ENCODE data around the gene SGCD. TPM values are rescaled to one million over a fixed set of nuclear protein-coding genes. Genes with fewer than 3 reads are reported as not detected.

Gene SGCD
- polyA plus RNA-seq, 4 donors = 0.22 to 7.5 (median 0.62) TPM

DNA sequence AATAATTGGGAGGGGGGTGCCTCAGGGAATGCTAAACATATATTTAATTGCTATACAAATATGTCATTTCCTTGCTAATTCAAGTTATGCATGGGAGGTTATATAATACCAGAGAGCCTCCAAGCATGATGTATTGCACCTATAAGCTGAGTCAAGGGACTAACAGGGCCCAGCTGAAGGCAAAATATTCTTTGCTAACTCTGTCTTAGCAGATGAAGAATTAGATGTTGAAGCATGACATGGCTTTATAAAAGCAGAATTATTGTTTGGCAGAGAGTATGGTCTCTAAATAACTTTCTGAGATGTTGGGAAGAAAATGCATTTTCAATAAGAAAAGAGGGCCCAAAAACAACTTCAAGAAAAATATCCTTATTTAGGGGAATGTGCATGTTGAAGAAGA lies 60.4 kb downstream of the SGCD start:
- H3K27ac ChIP-seq (ENCODE audit: low read depth in 1 of 3, low read length in 2 of 3) = no peak overlapping the region
- no peaks in the 10 kb centered on the region for H3K4me1 ChIP-seq (ENCODE audit: control insufficient read depth in 3 of 3, insufficient read depth in 2 of 3, low read depth in 1 of 3, low read length in 2 of 3)
- no peak for FAIRE-seq
- no peaks in the 10 kb centered on the region for H3K27me3 ChIP-seq (ENCODE audit: control insufficient read depth in 3 of 3, insufficient read depth in 3 of 3, low read length in 3 of 3)
- H3K9me3 ChIP-seq (ENCODE audit: control insufficient read depth in 2 of 2, insufficient read depth in 1 of 2, low read depth in 1 of 2, low read length in 1 of 2) = no peaks in the 10 kb centered on the region
- no peaks in the 10 kb centered on the region for H3K36me3 ChIP-seq (ENCODE audit: control insufficient read depth in 3 of 3, insufficient read depth in 2 of 3, low read depth in 1 of 3, low read length in 3 of 3)
- no peak for DNase-seq
- H3K4me3 ChIP-seq (ENCODE audit: low read depth in 1 of 3, low read length in 3 of 3) = no peak overlapping the region

DNA sequence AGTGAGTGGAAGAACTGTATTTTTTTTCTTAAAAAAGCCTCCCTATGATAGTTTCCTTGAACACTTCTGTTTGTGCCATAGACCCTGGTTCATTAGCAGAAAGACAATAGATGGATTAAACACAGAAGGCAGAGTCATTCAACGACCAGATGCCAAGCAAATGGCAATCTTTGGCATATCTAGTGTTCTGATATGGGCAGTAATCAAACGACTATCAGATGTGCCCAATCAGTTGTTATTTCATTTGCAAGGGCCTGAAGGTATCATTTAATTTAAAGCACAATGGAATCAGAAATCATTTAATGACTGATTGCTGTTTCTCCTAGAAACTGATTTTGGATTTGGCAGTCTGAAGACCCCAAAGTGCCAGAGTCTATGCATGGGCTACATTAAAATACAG lies 61.3 kb downstream of the SGCD start:
- Histone ChIP-seq H3K27me3 (ENCODE audit: control insufficient read depth in 3 of 3, insufficient read depth in 3 of 3, low read length in 3 of 3) (no peaks in the 10 kb centered on the region), H3K4me1 (ENCODE audit: control insufficient read depth in 3 of 3, insufficient read depth in 2 of 3, low read depth in 1 of 3, low read length in 2 of 3) (no peaks in the 10 kb centered on the region), H3K27ac (ENCODE audit: low read depth in 1 of 3, low read length in 2 of 3) (no peak overlapping the region), H3K9me3 (ENCODE audit: control insufficient read depth in 2 of 2, insufficient read depth in 1 of 2, low read depth in 1 of 2, low read length in 1 of 2) (no peaks in the 10 kb centered on the region), H3K36me3 (ENCODE audit: control insufficient read depth in 3 of 3, insufficient read depth in 2 of 3, low read depth in 1 of 3, low read length in 3 of 3) (no peaks in the 10 kb centered on the region), H3K4me3 (ENCODE audit: low read depth in 1 of 3, low read length in 3 of 3) (no peak overlapping the region)
- FAIRE-seq (no peak), DNase-seq (no peak)
- 7 to 34% (median 28%) methylated on average over 2 of the region's 2 CpGs for WGBS, 3 donors

DNA sequence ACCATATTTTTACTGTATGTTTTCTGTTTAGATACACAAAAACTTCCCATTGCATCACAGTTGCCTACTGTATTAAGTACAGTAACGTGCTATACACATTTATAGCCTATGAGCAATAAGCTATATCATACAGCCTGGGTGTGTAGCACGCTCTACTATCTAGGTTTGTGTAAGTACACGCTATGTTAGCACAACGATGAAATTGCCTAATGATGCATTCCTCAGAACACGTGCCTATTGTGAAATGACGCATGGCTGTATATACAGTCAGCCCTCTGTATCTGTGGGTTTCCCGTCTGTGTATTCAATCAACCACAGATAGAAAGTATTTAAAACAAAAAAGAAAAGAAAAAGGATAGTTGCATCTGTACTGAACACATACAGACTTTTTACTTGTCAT lies 64.2 kb downstream of the SGCD start:
- H3K27me3 ChIP-seq (ENCODE audit: control insufficient read depth in 3 of 3, insufficient read depth in 3 of 3, low read length in 3 of 3) = no peaks in the 10 kb centered on the region
- DNase-seq = peak; percentile 0 to 68
- H3K36me3 ChIP-seq (ENCODE audit: control insufficient read depth in 3 of 3, insufficient read depth in 2 of 3, low read depth in 1 of 3, low read length in 3 of 3) = no peaks in the 10 kb centered on the region
- H3K9me3 ChIP-seq (ENCODE audit: control insufficient read depth in 2 of 2, insufficient read depth in 1 of 2, low read depth in 1 of 2, low read length in 1 of 2) = no peaks in the 10 kb centered on the region
- H3K4me3 ChIP-seq (ENCODE audit: low read depth in 1 of 3, low read length in 3 of 3) = no peak overlapping the region
- no peak overlapping the region for H3K27ac ChIP-seq (ENCODE audit: low read depth in 1 of 3, low read length in 2 of 3)
- H3K4me1 ChIP-seq (ENCODE audit: control insufficient read depth in 3 of 3, insufficient read depth in 2 of 3, low read depth in 1 of 3, low read length in 2 of 3) = no peaks in the 10 kb centered on the region
- no peak for FAIRE-seq
- WGBS, 3 donors = 21 to 62% (median 25%) methylated on average over 7 of the region's 7 CpGs

DNA sequence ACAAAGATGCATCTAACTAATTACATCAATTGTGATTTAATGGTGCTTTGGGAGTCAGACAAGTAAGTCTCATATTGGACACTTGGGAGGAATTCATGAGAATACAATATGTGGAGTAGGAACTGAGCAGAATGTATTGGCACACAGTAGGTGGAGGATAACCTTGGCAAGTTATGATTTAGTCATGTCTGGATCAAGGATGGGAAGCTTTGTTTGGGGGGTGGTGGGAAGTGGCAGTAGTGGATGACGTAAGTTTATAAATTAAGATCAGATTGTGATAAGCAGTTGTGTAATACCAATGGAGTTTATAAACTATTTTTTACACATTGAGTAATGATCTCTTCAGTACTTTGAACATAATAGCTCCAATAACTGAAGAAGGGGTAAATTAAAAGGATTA lies 67.0 kb downstream of the SGCD start:
- DNase-seq = no peak
- Histone ChIP-seq H3K27me3 (ENCODE audit: control insufficient read depth in 3 of 3, insufficient read depth in 3 of 3, low read length in 3 of 3) (no peaks in the 10 kb centered on the region), H3K4me3 (ENCODE audit: low read depth in 1 of 3, low read length in 3 of 3) (no peak overlapping the region), H3K36me3 (ENCODE audit: control insufficient read depth in 3 of 3, insufficient read depth in 2 of 3, low read depth in 1 of 3, low read length in 3 of 3) (no peaks in the 10 kb centered on the region), H3K4me1 (ENCODE audit: control insufficient read depth in 3 of 3, insufficient read depth in 2 of 3, low read depth in 1 of 3, low read length in 2 of 3) (no peaks in the 10 kb centered on the region), H3K27ac (ENCODE audit: low read depth in 1 of 3, low read length in 2 of 3) (no peak overlapping the region), H3K9me3 (ENCODE audit: control insufficient read depth in 2 of 2, insufficient read depth in 1 of 2, low read depth in 1 of 2, low read length in 1 of 2) (no peaks in the 10 kb centered on the region)
- no peak for FAIRE-seq
- WGBS, 3 donors = 55 to 79% (median 63%) methylated on average over 1 of the region's 1 CpG

DNA sequence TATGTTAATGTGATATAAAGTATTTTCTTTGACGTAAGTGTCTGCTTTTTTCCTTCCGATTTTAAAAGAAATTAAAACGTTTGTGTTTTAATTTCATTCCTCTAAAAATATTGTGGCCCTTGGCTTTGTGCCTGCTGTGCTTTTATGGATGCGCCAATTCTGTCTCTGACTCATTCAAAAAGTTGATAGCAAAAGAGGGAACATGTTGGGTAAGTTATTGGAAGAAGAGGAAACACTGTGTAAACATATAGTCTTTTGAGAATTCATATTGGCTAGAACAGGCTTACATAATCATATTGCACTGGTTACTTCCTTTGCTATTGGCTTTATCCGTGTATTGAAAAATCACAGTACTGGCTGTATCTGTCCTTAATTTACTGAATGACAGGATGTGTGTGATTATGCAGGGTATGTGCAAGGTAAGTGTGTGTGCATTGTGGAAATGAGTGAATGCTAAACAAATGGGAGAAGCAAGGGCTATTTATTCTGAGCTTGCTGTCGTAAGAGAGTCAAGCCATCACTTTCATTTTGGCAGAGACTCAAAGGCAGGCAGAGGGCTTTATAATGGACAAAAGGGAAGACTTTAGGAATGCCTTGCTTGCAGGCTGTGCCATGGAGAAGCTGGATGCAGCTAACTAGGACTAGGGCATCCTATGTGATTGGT lies 67.8 kb downstream of the SGCD start:
- Histone ChIP-seq H3K9me3 (ENCODE audit: control insufficient read depth in 2 of 2, insufficient read depth in 1 of 2, low read depth in 1 of 2, low read length in 1 of 2) (no peaks in the 10 kb centered on the region), H3K27ac (ENCODE audit: low read depth in 1 of 3, low read length in 2 of 3) (peak overlapping the region in 1 of 3 donors; percentile 47), H3K36me3 (ENCODE audit: control insufficient read depth in 3 of 3, insufficient read depth in 2 of 3, low read depth in 1 of 3, low read length in 3 of 3) (no peaks in the 10 kb centered on the region), H3K4me1 (ENCODE audit: control insufficient read depth in 3 of 3, insufficient read depth in 2 of 3, low read depth in 1 of 3, low read length in 2 of 3) (no peaks in the 10 kb centered on the region), H3K27me3 (ENCODE audit: control insufficient read depth in 3 of 3, insufficient read depth in 3 of 3, low read length in 3 of 3) (no peaks in the 10 kb centered on the region), H3K4me3 (ENCODE audit: low read depth in 1 of 3, low read length in 3 of 3) (no peak overlapping the region)
- 72 to 75% (median 74%) methylated on average over 6 of the region's 6 CpGs for WGBS, 3 donors
- no peak for FAIRE-seq
- DNase-seq = no peak

DNA sequence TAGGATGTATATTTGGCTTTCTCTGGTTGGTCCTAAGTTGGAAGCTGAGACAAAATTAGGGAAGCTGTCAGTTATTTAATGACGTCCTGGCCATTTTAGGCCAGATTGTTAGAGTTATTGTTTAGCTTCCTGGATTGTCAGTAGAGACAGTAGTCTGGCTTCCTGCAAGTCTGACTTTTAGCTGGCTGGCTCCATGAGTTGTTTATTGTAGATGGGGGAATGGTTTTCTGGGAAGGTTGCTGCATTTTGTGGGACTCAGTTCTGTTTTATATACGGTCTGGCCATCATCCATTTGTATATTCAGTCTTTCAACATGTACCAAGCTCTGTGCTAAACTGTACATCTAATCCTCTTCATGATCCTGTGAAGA lies 68.3 kb downstream of the SGCD start:
- DNase-seq (no peak), FAIRE-seq (no peak)
- H3K27ac ChIP-seq (ENCODE audit: low read depth in 1 of 3, low read length in 2 of 3) = peak overlapping the region in 1 of 3 donors; percentile 47
- no peaks in the 10 kb centered on the region for H3K9me3 ChIP-seq (ENCODE audit: control insufficient read depth in 2 of 2, insufficient read depth in 1 of 2, low read depth in 1 of 2, low read length in 1 of 2)
- no peaks in the 10 kb centered on the region for H3K27me3 ChIP-seq (ENCODE audit: control insufficient read depth in 3 of 3, insufficient read depth in 3 of 3, low read length in 3 of 3)
- WGBS, 3 donors = 50 to 61% (median 51%) methylated on average over 2 of the region's 2 CpGs
- no peaks in the 10 kb centered on the region for H3K4me1 ChIP-seq (ENCODE audit: control insufficient read depth in 3 of 3, insufficient read depth in 2 of 3, low read depth in 1 of 3, low read length in 2 of 3)
- no peaks in the 10 kb centered on the region for H3K36me3 ChIP-seq (ENCODE audit: control insufficient read depth in 3 of 3, insufficient read depth in 2 of 3, low read depth in 1 of 3, low read length in 3 of 3)
- H3K4me3 ChIP-seq (ENCODE audit: low read depth in 1 of 3, low read length in 3 of 3) = no peak overlapping the region

DNA sequence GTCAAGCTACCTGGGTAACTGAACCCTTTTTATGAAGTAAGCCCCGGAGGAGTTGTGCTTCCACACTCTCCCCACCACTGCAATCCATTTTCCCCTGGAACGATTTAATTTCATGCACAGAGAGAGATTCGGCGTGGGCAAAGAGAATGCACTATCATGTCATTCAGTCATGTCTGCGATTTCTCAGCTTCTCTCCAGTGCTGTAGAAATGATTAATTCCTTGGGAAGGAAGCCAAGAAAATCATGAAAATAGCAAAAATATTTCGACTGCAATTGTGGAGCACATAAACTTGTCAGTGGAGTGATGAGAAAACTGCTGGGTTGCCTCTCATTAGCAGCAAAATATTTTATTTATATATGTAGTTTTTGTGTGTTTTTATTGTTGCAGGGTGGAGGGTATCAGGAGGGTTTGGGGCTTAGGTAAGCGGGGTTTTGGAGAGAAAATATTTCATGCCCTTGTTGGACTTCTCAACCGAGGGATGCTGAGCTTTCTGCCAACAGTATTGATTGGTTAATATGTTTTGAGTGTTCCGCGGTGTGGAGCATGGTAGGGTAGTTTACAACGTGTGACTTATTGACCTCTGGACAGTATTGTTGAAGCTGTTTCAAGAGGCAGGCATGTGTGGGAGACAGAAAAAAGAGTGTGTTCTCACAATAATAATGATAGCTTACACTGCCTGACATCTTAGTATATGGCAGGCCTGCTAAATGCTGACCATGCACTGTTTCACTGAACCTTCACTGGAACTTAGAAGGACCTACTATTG lies 69.3 kb downstream of the SGCD start:
- Histone ChIP-seq H3K27ac (ENCODE audit: low read depth in 1 of 3, low read length in 2 of 3) (no peak overlapping the region), H3K4me3 (ENCODE audit: low read depth in 1 of 3, low read length in 3 of 3) (no peak overlapping the region), H3K36me3 (ENCODE audit: control insufficient read depth in 3 of 3, insufficient read depth in 2 of 3, low read depth in 1 of 3, low read length in 3 of 3) (no peaks in the 10 kb centered on the region), H3K27me3 (ENCODE audit: control insufficient read depth in 3 of 3, insufficient read depth in 3 of 3, low read length in 3 of 3) (no peaks in the 10 kb centered on the region), H3K4me1 (ENCODE audit: control insufficient read depth in 3 of 3, insufficient read depth in 2 of 3, low read depth in 1 of 3, low read length in 2 of 3) (no peaks in the 10 kb centered on the region), H3K9me3 (ENCODE audit: control insufficient read depth in 2 of 2, insufficient read depth in 1 of 2, low read depth in 1 of 2, low read length in 1 of 2) (no peaks in the 10 kb centered on the region)
- WGBS, 3 donors = 53 to 58% (median 54%) methylated on average over 11 of the region's 11 CpGs
- DNase-seq = peak in 1 of 2 donors; percentile 4
- no peak for FAIRE-seq

DNA sequence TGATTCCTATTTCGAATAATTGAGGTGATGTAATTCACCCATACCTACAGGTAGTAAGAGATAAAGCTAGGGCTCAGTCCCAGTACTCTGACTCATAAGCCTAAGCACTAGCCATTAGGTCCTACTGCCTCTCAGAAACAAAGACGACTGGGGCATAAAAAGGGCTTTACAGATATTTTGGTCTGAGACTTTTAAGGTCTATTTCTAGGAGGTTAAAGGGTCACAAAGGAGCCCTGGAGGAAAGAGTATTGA lies 69.8 kb downstream of the SGCD start:
- no peak for FAIRE-seq
- no peak overlapping the region for H3K4me3 ChIP-seq (ENCODE audit: low read depth in 1 of 3, low read length in 3 of 3)
- no peaks in the 10 kb centered on the region for H3K4me1 ChIP-seq (ENCODE audit: control insufficient read depth in 3 of 3, insufficient read depth in 2 of 3, low read depth in 1 of 3, low read length in 2 of 3)
- H3K27ac ChIP-seq (ENCODE audit: low read depth in 1 of 3, low read length in 2 of 3) = no peak overlapping the region
- no peaks in the 10 kb centered on the region for H3K27me3 ChIP-seq (ENCODE audit: control insufficient read depth in 3 of 3, insufficient read depth in 3 of 3, low read length in 3 of 3)
- DNase-seq = peak in 1 of 2 donors; percentile 4
- H3K9me3 ChIP-seq (ENCODE audit: control insufficient read depth in 2 of 2, insufficient read depth in 1 of 2, low read depth in 1 of 2, low read length in 1 of 2) = no peaks in the 10 kb centered on the region
- WGBS, 3 donors = 55 to 71% (median 64%) methylated on average over 2 of the region's 2 CpGs
- H3K36me3 ChIP-seq (ENCODE audit: control insufficient read depth in 3 of 3, insufficient read depth in 2 of 3, low read depth in 1 of 3, low read length in 3 of 3) = no peaks in the 10 kb centered on the region

DNA sequence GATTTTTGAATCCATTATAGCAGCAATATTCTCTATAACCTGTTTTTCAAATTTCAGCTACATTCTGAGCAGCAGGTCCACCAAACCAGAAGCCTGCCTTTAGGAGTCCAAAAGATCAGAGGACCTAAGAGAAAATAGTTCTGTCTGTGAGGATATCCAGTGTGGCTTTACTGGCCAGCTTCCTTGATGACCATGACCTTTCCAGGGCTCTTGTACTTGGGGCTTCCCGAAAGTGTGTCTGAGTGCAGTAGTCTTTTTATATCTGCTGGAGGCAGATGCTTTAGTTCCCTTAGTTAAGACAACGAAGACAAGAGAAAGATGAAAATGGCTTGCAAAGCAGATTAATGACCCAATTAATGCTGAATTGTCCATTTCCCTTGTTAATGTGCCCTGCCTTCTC lies 72.4 kb downstream of the SGCD start:
- H3K4me1 ChIP-seq (ENCODE audit: control insufficient read depth in 3 of 3, insufficient read depth in 2 of 3, low read depth in 1 of 3, low read length in 2 of 3) = no peaks in the 10 kb centered on the region
- no peak overlapping the region for H3K4me3 ChIP-seq (ENCODE audit: low read depth in 1 of 3, low read length in 3 of 3)
- no peak overlapping the region for H3K27ac ChIP-seq (ENCODE audit: low read depth in 1 of 3, low read length in 2 of 3)
- no peak for DNase-seq
- WGBS, 3 donors = 68 to 80% (median 69%) methylated on average over 2 of the region's 2 CpGs
- H3K9me3 ChIP-seq (ENCODE audit: control insufficient read depth in 2 of 2, insufficient read depth in 1 of 2, low read depth in 1 of 2, low read length in 1 of 2) = no peaks in the 10 kb centered on the region
- H3K36me3 ChIP-seq (ENCODE audit: control insufficient read depth in 3 of 3, insufficient read depth in 2 of 3, low read depth in 1 of 3, low read length in 3 of 3) = no peaks in the 10 kb centered on the region
- H3K27me3 ChIP-seq (ENCODE audit: control insufficient read depth in 3 of 3, insufficient read depth in 3 of 3, low read length in 3 of 3) = no peaks in the 10 kb centered on the region
- no peak for FAIRE-seq
